ENCODE results near the gene TMEM218. TPM values are rescaled to one million over a fixed set of nuclear protein-coding genes. Genes with fewer than 3 reads are reported as not detected.

The TMEM218 gene
- total and polyA plus RNA-seq, 2 of the 8 experiments (the other 6 are each of a cell fraction or from before 2014, with no cell fraction given) = 17.0 to 33.5 TPM

DNA sequence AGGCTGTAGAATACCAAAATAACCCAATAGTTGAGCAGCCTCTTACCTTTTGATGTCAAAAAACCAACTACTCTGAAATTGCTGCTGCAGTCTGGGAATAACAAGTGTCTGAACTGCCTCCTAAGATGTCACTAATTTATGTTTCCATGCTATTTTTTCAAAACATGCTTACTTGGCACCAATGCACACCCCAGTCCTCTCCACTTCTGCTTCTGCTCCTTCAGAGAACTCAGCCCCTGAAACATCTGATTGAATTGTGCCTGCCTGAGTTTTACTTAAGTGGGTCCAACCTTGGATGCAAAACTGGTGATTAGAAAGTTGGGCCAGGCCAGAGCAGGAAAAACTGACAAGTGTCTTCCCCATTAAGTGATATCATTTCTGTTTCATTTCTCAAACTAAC is 24.6 kb upstream of the TMEM218 start:
- H3K18ac ChIP-seq (ENCODE audit: extremely low read depth, low read length) = no peak overlapping the region
- no peak overlapping the region for H3K23ac ChIP-seq (ENCODE audit: insufficient read length)
- H3K36me3 ChIP-seq (ENCODE audit: control insufficient read depth in 2 of 4, insufficient read depth in 4 of 4, low read length in 3 of 4) = no peaks in the 10 kb centered on the region
- no peaks in the 10 kb centered on the region; the same call in 1 of the 2 replicates for H3K23me2 ChIP-seq (ENCODE audit: low read depth, low read length)
- peaks cover 5 to 27% (median 20%) of the 10 kb centered on the region in 4 experiments for H3K27me3 ChIP-seq (replicated peaks in 1 of 4; ENCODE audit: control insufficient read depth in 3 of 4, extremely low read depth in 1 of 4, insufficient read depth in 3 of 4, low read length in 3 of 4)
- H3K9ac ChIP-seq (replicated peaks in 1 of 4; ENCODE audit: extremely low read depth in 1 of 4, low read depth in 3 of 4, low read length in 3 of 4) = no peak overlapping the region
- no peaks in the 10 kb centered on the region for H3K9me3 ChIP-seq (ENCODE audit: insufficient read depth in 2 of 2, low read depth in 1 of 2, low read length in 1 of 2)
- H2BK20ac ChIP-seq (ENCODE audit: low read length) = no peak overlapping the region
- no peaks in the 10 kb centered on the region for H3K79me1 ChIP-seq (ENCODE audit: low read depth, low read length)
- H3K4ac ChIP-seq (replicated peaks; ENCODE audit: insufficient read length, low read depth, low read length) = no peak overlapping the region
- H2AK5ac ChIP-seq (ENCODE audit: low read depth, low read length) = no peak overlapping the region
- no peak overlapping the region for H2BK15ac ChIP-seq (ENCODE audit: low read length)
- peaks cover 6 to 23% (median 14%) of the 10 kb centered on the region in 4 experiments for H3K4me1 ChIP-seq (replicated peaks in 1 of 4; ENCODE audit: control insufficient read depth in 3 of 4, insufficient read depth in 4 of 4, low read length in 3 of 4)
- no peak overlapping the region for H2BK5ac ChIP-seq (ENCODE audit: low read depth, low read length)
- H2BK12ac ChIP-seq (ENCODE audit: low read depth, low read length) = no peak overlapping the region
- no peak overlapping the region for H2BK120ac ChIP-seq (replicated peaks; ENCODE audit: low read depth, low read length)
- H4K20me1 ChIP-seq (replicated peaks in 1 of 2; ENCODE audit: control insufficient read depth in 1 of 2, insufficient read depth in 2 of 2, low read length in 2 of 2) = no peaks in the 10 kb centered on the region
- ChIA-PET CTCF (ENCODE audit: partially characterized antibody) (interaction anchor here (0.7 to 9.0 kb wide), 4 partner anchors 11 to 215 kb away, joined by 3 to 148 read pairs (median 5); no protein-coding TSS in a partner anchor), POLR2A (ENCODE audit: partially characterized antibody) (no interaction called here)
- no peak overlapping the region for H4K5ac ChIP-seq (ENCODE audit: insufficient read length, low read depth, low read length)
- H2AFZ ChIP-seq (ENCODE audit: low read length) = no peak overlapping the region
- H3K27ac ChIP-seq (ENCODE audit: low read depth, low read length) = no peak overlapping the region
- H3K56ac ChIP-seq (replicated peaks; ENCODE audit: insufficient read length, low read depth, low read length) = no peak overlapping the region
- no peak overlapping the region for H3K4me3 ChIP-seq (ENCODE audit: extremely low read depth in 1 of 4, insufficient read depth in 2 of 4, low read depth in 3 of 4, low read length in 4 of 4)
- DNase-seq (ENCODE audit: low read depth in 1 of 2, low spot score in 2 of 2) (no peak), FAIRE-seq (no peak)
- no peak overlapping the region for H4K8ac ChIP-seq (ENCODE audit: extremely low read depth, insufficient read depth, low read length)
- H3K4me2 ChIP-seq (ENCODE audit: insufficient read depth in 1 of 2, low read depth in 2 of 2, low read length in 2 of 2) = no peak overlapping the region
- no peaks in the 10 kb centered on the region; a peak in 1 of 4 replicates for H3K79me2 ChIP-seq (ENCODE audit: control insufficient read depth in 1 of 2, insufficient read depth in 2 of 2, low read length in 2 of 2)
- no peak overlapping the region for H3K14ac ChIP-seq (ENCODE audit: insufficient read length)
- no peak overlapping the region for H4K91ac ChIP-seq (replicated peaks; ENCODE audit: insufficient read length, low read length)
- TF ChIP-seq BACH1 (IDR thresholded peaks at IDR 0.05; ENCODE audit: low read length) (no peak), EP300 (IDR thresholded peaks at IDR 0.05; ENCODE audit: borderline replicate concordance in 1 of 2, low read depth in 2 of 2, low read length in 2 of 2) (no peak), SUZ12 (IDR thresholded peaks at IDR 0.05; ENCODE audit: low read length) (no peak), HDAC2 (IDR thresholded peaks at IDR 0.05; ENCODE audit: borderline replicate concordance in 1 of 2, low read depth in 2 of 2, low read length in 2 of 2) (no peak), CBX5 (IDR thresholded peaks at IDR 0.05; ENCODE audit: low read depth, low read length) (no peak), KDM4A (IDR thresholded peaks at IDR 0.05; ENCODE audit: low read depth, low read length, severe bottlenecking) (no peak), RBBP5 (IDR thresholded peaks at IDR 0.05; ENCODE audit: borderline replicate concordance, low read depth, low read length) (no peak), RNF2 (IDR thresholded peaks at IDR 0.05; ENCODE audit: borderline replicate concordance, low read depth, low read length, missing control alignments, poor library complexity, severe bottlenecking) (no peak), SIX5 (IDR thresholded peaks at IDR 0.05; ENCODE audit: low read depth, low read length) (no peak), FOSL1 (IDR thresholded peaks at IDR 0.05; ENCODE audit: insufficient read depth, low read depth, low read length) (no peak), POLR2A (IDR thresholded peaks at IDR 0.05; ENCODE audit: control extremely low read depth in 1 of 2, low read depth in 2 of 2, low read length in 2 of 2) (no peak), SAP30 (IDR thresholded peaks at IDR 0.05; ENCODE audit: insufficient read depth, insufficient replicate concordance, low read length) (no peak)
- TF ChIP-seq, protein P1, sequence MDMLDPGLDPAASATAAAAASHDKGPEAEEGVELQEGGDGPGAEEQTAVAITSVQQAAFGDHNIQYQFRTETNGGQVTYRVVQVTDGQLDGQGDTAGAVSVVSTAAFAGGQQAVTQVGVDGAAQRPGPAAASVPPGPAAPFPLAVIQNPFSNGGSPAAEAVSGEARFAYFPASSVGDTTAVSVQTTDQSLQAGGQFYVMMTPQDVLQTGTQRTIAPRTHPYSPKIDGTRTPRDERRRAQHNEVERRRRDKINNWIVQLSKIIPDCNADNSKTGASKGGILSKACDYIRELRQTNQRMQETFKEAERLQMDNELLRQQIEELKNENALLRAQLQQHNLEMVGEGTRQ (IDR thresholded peaks at IDR 0.05; ENCODE audit: low read length) = no peak
